D721Med (cell line): ENCODE measurements around the gene UBE2O.

Experiments
- DNase-seq: peaks from one replicate; pipeline ENCODE4 v3.0.0; 2011; ENCODE audit warnings: low spot score; ENCODE audit not compliant: insufficient read length
- FAIRE-seq: peaks from 2 replicates; lab custom pipeline; 2011; peaks lifted over from hg19 to GRCh38; lab: Jason Lieb, UNC
- TF ChIP-seq, protein P1 (sequence below): IDR thresholded peaks from 2 replicates; pipeline ENCODE4 v1.5.1; 2012; ENCODE audit warnings: mild to moderate bottlenecking, control low read depth; ENCODE audit not compliant: insufficient read depth; ENCODE audit errors: missing control alignments

The UBE2O gene

DNA sequence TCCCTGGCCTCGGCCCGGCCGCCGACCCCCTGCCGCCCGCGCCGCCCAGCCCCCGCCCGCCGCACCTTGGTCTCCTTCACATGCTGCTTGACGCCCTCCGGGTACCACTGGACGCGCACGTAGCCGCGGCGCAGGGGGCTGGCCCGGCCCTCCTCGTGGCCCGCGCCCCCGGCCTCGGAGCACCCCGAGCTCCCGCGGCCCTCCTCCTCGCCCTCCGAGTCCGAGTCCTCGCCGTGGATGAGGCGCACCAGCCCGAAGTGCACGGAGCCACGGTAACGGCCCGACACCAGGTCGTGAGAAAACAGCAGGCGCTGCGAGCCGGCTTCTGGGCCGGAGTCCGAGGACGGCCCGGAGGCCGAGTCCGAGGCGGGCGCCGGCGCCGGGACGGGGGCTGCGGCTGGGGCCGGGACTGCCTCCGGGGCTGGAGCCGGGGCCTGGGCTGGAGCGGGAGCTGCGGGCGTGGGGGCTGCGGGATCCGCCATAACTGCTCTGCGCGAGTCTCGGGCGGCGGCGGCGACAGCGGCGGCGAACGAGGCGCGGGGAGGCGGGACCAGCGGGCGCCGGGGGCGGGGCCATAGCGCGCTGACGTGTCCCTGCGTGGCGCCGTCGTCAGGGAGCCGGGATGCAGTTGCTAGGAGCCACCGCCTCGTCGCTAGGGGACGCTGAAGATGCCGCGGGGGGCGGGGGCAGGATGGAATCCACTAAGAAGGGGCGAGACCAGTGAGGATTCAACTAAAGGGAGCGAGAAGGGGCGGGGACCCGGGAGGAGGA lies at the start of gene UBE2O:
TSS of gene UBE2O (minus strand) at position 493 of the 771 bp plus-strand sequence. CDS start at position 482, 11 bp downstream.
- FAIRE-seq = no peak
- DNase-seq = peak; percentile 91
- TF ChIP-seq, protein P1, sequence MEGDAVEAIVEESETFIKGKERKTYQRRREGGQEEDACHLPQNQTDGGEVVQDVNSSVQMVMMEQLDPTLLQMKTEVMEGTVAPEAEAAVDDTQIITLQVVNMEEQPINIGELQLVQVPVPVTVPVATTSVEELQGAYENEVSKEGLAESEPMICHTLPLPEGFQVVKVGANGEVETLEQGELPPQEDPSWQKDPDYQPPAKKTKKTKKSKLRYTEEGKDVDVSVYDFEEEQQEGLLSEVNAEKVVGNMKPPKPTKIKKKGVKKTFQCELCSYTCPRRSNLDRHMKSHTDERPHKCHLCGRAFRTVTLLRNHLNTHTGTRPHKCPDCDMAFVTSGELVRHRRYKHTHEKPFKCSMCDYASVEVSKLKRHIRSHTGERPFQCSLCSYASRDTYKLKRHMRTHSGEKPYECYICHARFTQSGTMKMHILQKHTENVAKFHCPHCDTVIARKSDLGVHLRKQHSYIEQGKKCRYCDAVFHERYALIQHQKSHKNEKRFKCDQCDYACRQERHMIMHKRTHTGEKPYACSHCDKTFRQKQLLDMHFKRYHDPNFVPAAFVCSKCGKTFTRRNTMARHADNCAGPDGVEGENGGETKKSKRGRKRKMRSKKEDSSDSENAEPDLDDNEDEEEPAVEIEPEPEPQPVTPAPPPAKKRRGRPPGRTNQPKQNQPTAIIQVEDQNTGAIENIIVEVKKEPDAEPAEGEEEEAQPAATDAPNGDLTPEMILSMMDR = peak; percentile 48

DNA sequence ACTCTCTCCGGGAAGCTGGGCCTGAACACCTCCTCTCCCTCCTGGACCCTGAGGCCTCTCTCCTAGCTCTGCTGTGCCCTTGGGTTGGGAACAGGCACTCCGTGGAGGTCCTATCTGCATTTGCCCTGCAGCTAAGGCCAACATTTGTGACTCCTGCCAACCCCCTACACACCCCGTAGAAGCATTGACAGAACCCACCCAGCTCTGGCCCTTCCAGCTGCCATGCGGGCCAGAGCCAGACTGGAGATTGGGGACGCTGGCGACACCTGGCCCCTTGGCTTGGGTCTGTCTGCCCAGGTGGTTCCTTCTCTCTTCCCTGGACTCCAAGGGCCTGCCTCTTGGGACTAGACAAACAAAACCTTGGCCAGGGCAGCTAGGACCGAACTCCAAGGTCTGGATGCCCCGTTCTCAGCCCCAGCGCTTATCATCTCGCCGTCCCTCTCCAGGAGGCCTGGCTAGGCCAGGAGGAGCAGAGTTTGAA lies 48.9 kb upstream of the UBE2O start:
- TF ChIP-seq, protein P1 = no peak
- DNase-seq (no peak), FAIRE-seq (no peak)

DNA sequence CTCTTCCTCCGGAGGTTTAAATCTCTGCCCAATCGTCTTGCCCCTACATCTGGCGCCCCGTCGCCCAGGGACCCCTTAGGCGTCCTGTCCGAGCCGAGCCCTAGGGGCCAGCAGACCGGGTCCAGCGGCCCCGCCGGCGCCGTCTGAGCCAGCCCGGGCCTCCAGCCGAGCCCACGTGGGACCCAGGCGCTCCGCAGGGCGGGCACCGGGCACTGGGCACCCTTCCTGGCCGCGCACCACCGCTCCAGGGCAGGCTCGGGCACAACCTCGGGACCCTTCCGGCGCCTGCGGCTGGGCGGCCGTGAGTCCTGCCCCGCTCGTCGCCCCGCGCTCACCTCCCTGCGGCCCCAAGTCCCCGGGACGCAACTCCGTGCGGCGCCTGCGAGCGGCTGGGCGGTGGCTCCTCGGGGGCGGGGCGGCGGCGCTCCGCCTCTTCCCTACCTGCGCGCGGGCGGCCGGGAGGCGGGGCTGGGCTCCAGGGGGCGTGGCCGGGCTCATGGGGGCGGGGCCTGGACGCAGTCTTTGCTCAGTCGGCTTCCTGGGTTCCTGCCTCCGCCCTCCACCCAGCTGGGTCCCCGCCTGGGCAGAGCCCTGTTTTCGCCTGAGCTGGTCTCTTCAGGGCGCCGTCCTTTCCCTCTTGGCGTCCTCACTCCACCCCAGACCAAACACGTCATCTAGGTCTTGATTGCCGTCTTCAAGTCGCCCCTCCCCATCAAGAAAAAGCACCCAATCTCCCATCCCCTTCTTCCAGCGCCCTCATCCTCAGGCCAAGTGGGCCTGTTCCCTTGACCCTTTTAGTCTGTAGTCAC lies 48.3 kb upstream of the UBE2O start, which contains the start of gene RHBDF2:
TSS of gene RHBDF2 (minus strand) at position 406 of the 809 bp plus-strand sequence. CDS start 19,899 bp downstream, outside the sequence.
- TF ChIP-seq, protein P1 = no peak
- DNase-seq (peak; percentile 98), FAIRE-seq (no peak)

GRCh38 chr17:76500747-76501017 lies 47.7 kb upstream of the UBE2O start:
- DNase-seq (no peak), FAIRE-seq (no peak)
- TF ChIP-seq, protein P1 = no peak

- TF ChIP-seq, protein P1 = no peak
- DNase-seq (no peak), FAIRE-seq (no peak)
Measured at GRCh38 chr17:76500074-76500746, 47.3 kb upstream of the UBE2O start.

DNA sequence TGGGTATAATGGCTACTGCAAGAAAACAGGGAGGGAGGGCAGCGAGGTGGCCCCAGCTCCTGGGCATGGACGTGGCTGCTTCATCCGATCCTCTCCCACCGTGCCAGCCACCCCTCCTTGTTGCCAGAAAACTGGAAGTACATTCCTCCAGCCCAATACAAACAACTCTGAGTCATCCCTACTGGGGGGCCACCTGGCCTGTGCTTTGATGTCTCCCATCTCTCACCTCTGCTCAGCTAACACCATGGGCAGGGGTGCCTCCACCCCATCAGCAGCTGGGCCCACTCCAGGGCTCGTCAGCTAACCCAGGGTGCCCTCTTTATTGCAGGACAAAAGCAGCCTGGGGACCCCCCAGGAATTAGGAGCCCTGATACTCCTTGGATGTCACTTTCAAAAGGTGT lies 46.3 kb upstream of the UBE2O start:
- TF ChIP-seq, protein P1 = no peak
- FAIRE-seq (no peak), DNase-seq (no peak)
